ENCODE data around the gene CDIP1. TPM values are rescaled to one million over a fixed set of nuclear protein-coding genes. Genes with fewer than 3 reads are reported as not detected.

Gene CDIP1
- total RNA-seq, 1 experiment from 2014 or later: 49.7 TPM

- no peaks in the 10 kb centered on the region for H3K9me3 Mint-ChIP-seq
- Histone ChIP-seq H4K8ac (replicated peaks; ENCODE audit: insufficient read length, low read depth, low read length) (no peak overlapping the region), H2AFZ (ENCODE audit: low read length) (no peak overlapping the region), H3K27me3 (ENCODE audit: insufficient read depth, low read length) (no peaks in the 10 kb centered on the region), H3K9me3 (ENCODE audit: control insufficient read depth, low read depth, low read length) (no peaks in the 10 kb centered on the region), H2BK12ac (ENCODE audit: insufficient read length, low read depth, low read length) (no peak overlapping the region), H3K79me2 (ENCODE audit: insufficient read depth, low read length) (no peaks in the 10 kb centered on the region), H3K14ac (ENCODE audit: insufficient read depth, low read length) (peak overlapping the region; percentile 14; the same call in 1 of the 2 replicates), H3K79me1 (ENCODE audit: insufficient read depth, low read depth, low read length, poor library complexity, severe bottlenecking) (no peaks in the 10 kb centered on the region), H3K27ac (ENCODE audit: insufficient read length, low read depth, low read length) (peak overlapping the region; percentile 31), H3K9ac (ENCODE audit: extremely low read depth, insufficient read length, low read length) (no peak overlapping the region), H3K4me1 (ENCODE audit: insufficient read depth, low read length) (peaks cover 4% of the 10 kb centered on the region; the same call in 1 of the 2 replicates), H3K23ac (ENCODE audit: insufficient read length, low read depth, low read length) (no peak overlapping the region), H3K4ac (ENCODE audit: low read depth, low read length) (no peak overlapping the region), H4K5ac (ENCODE audit: insufficient read length, low read depth, low read length) (no peak overlapping the region), H3T11ph (ENCODE audit: low read length) (no peak overlapping the region), H4K91ac (ENCODE audit: insufficient read length, low read depth, low read length) (no peak overlapping the region), H3K18ac (ENCODE audit: insufficient read length, low read depth, low read length) (no peak overlapping the region), H3K4me2 (ENCODE audit: insufficient read depth, insufficient read length, low read length) (peak overlapping the region; percentile 2), H3K23me2 (ENCODE audit: insufficient read length, low read depth, low read length, poor library complexity, severe bottlenecking) (no peaks in the 10 kb centered on the region), H3K56ac (ENCODE audit: insufficient read length, low read depth, low read length) (no peak overlapping the region), H4K20me1 (ENCODE audit: control insufficient read depth, insufficient read depth, insufficient read length) (no peaks in the 10 kb centered on the region), H2BK120ac (ENCODE audit: low read depth, low read length, poor library complexity, severe bottlenecking) (no peak overlapping the region), H2AK5ac (ENCODE audit: insufficient read length, low read length) (no peak overlapping the region), H2BK5ac (ENCODE audit: insufficient read length, low read length) (no peak overlapping the region), H2BK15ac (ENCODE audit: low read depth, low read length) (no peak overlapping the region), H2BK20ac (ENCODE audit: low read depth, low read length, poor library complexity, severe bottlenecking) (no peak overlapping the region)
- peak; percentile 84 for DNase-seq
- peak; percentile 20; the same call in 2 of the 3 replicates for TF ChIP-seq CTCF (conservative IDR thresholded peaks at IDR 0.05)
- peaks cover 16 to 29% (median 26%) of the 10 kb centered on the region in 3 experiments; a peak in 6 of 7 replicates for H3K36me3 Mint-ChIP-seq (ENCODE audit: insufficient read depth in 1 of 3, low read depth in 3 of 3)
- H3K4me3 Mint-ChIP-seq: peak overlapping the region; percentile 2 to 57; a peak in 3 of 5 replicates
- WGBS (ENCODE audit: extremely low coverage, insufficient read length, low lambda C conversion rate): no CpG with 5 or more reads among the region's 16 CpGs
- H3K4me1 Mint-ChIP-seq: peaks cover 26 to 30% of the 10 kb centered on the region in 2 experiments
- peak overlapping the region; percentile 94 to 98 (median 98) for H3K27ac Mint-ChIP-seq
- no peaks in the 10 kb centered on the region; the same call in none of the 2 replicates for H3K27me3 Mint-ChIP-seq (ENCODE audit: low read depth)
These were observed 9.2 kb downstream of the CDIP1 start for GRCh38 chr16:4529085-4530060.
